GM18505 (cell line): ENCODE measurements around the gene CD300LD.

Experiments
- ATAC-seq: cut with Tn5 transposase; IDR thresholded peaks from one replicate; pipeline ENCODE4 v1.9.1; 2021; ENCODE audit not compliant: unreplicated experiment
- POLR2A ChIP-seq: IDR thresholded peaks from 4 replicates; pipeline ENCODE4 v1.6.1; 2011; ENCODE audit warnings: borderline replicate concordance; ENCODE audit not compliant: insufficient read depth, insufficient read length; ENCODE audit errors: extremely low read depth

CD300LD gene

GRCh38 chr17:74542166-74542565, 49.9 kb downstream of the CD300LD start:
- TF ChIP-seq POLR2A = no peak
- no peak for ATAC-seq

- TF ChIP-seq POLR2A = no peak
- no peak for ATAC-seq
These were observed 50.6 kb downstream of the CD300LD start for GRCh38 chr17:74541176-74542111.

- no peak for ATAC-seq
- TF ChIP-seq POLR2A = no peak
These were observed 52.7 kb downstream of the CD300LD start for GRCh38 chr17:74539281-74539820.

DNA sequence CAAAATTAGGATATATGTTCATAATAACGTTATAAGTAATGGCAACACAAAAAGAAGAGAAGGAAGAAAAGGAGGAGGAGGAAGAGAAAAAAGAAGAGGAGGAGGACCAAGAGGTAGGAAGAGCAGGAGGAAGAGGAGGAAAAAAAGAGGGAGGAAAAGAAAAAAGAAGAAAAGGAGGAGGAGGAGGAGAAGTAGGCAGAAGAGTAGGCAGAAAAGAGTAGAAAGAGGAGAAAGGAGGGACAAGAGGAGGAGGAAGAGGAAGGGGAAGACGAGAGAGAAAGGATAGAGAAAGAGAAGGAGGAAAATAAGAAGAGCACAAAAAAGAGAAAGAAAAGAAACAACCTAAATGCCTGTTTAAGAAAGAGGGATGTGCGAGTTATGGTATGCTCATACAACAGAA, 55.2 kb downstream of the CD300LD start:
- no peak for ATAC-seq
- TF ChIP-seq POLR2A = no peak

- no peak for TF ChIP-seq POLR2A
- ATAC-seq = no peak
These were observed 60.0 kb downstream of the CD300LD start for GRCh38 chr17:74532115-74532514.

- ATAC-seq = no peak
- no peak for TF ChIP-seq POLR2A
These were observed 60.8 kb downstream of the CD300LD start, which contains the start of gene CD300LB for GRCh38 chr17:74531231-74531761. TSS of gene CD300LB (minus strand) at chr17:74531475. CDS start at chr17:74531350, 125 bp downstream.

- TF ChIP-seq POLR2A = no peak
- ATAC-seq = no peak
These were observed 61.3 kb downstream of the CD300LD start for GRCh38 chr17:74530831-74531150.
